Gastroesophageal sphincter (tissue), 3 donors: Measurements from ENCODE around the gene BLOC1S5.

ENCODE experiments used
- CTCF ChIP-seq, 4 experiments: fragments of 200-600 bp in 2 of 4; fragments of 450-650 bp in 2 of 4; sonication (generic) in 1 of 4; IDR thresholded peaks; one replicate each; pipeline ENCODE4 v1.5.1; 2017 to 2019; ENCODE audit warnings: antibody characterized with exemption in 4 of 4, mild to moderate bottlenecking in 2 of 4, moderate library complexity in 2 of 4
- EP300 ChIP-seq: sonication (generic); formaldehyde crosslinking; IDR thresholded peaks from one replicate; pipeline ENCODE4 v1.6.1; 2017; ENCODE audit warnings: antibody characterized with exemption, mild to moderate bottlenecking
- POLR2A ChIP-seq, 2 donors: fragments of 450-650 bp; IDR thresholded peaks; one replicate each; pipeline ENCODE4 v1.6.1; 2017; ENCODE audit warnings: antibody characterized with exemption in 2 of 2, mild to moderate bottlenecking in 2 of 2, moderate library complexity in 1 of 2
- POLR2AphosphoS5 ChIP-seq: sonication (generic); formaldehyde crosslinking; IDR thresholded peaks from one replicate; pipeline ENCODE4 v1.6.1; 2017; ENCODE audit warnings: antibody characterized with exemption

- no peak for TF ChIP-seq CTCF (IDR thresholded peaks at IDR 0.05)
- no peak for TF ChIP-seq POLR2AphosphoS5
- TF ChIP-seq EP300 = no peak
- no peak for TF ChIP-seq POLR2A (IDR thresholded peaks at IDR 0.05)
Measured at GRCh38 chr6:8103726-8104125, 39.5 kb upstream of the BLOC1S5 start.
